Activated CD8-positive, alpha-beta memory T cell treated with anti-CD3 and anti-CD28 coated beads, Interleukin-2, amount 50 U/mL, for 24 hours (primary cell): ENCODE data around the gene ZNF385B.

ENCODE experiments used
- DNase-seq: peaks from one replicate; pipeline ENCODE4 v3.0.0-alpha.2; 2020; ENCODE audit errors: extremely low read depth

ZNF385B gene

GRCh38 chr2:179440642-179441251 lies 420.7 kb downstream of the ZNF385B start:
- DNase-seq: no peak

GRCh38 chr2:179438654-179439053 lies 422.8 kb downstream of the ZNF385B start:
- DNase-seq: no peak

- no peak for DNase-seq
Observed at GRCh38 chr2:179437430-179437829, 424.0 kb downstream of the ZNF385B start.

- DNase-seq: no peak
Observed at GRCh38 chr2:179435566-179435965, 425.8 kb downstream of the ZNF385B start.

GRCh38 chr2:179435000-179435399 lies 426.4 kb downstream of the ZNF385B start:
- DNase-seq: no peak

GRCh38 chr2:179434357-179434756 lies 427.1 kb downstream of the ZNF385B start:
- DNase-seq: no peak

- no peak for DNase-seq
Observed at GRCh38 chr2:179432751-179433150, 428.7 kb downstream of the ZNF385B start.

- no peak for DNase-seq
Observed at GRCh38 chr2:179429597-179429996, 431.8 kb downstream of the ZNF385B start.

GRCh38 chr2:179429060-179429471 lies 432.3 kb downstream of the ZNF385B start:
- no peak for DNase-seq

- no peak for DNase-seq
Observed at GRCh38 chr2:179428649-179429048, 432.8 kb downstream of the ZNF385B start.

- no peak for DNase-seq
Observed at GRCh38 chr2:179427065-179427464, 434.3 kb downstream of the ZNF385B start.

- DNase-seq: no peak
Observed at GRCh38 chr2:179424571-179424970, 436.8 kb downstream of the ZNF385B start.

GRCh38 chr2:179422037-179422643 lies 439.3 kb downstream of the ZNF385B start:
- peak; percentile 8 for DNase-seq

- no peak for DNase-seq
Observed at GRCh38 chr2:179417436-179417949, 443.9 kb downstream of the ZNF385B start.

GRCh38 chr2:179412112-179412511 lies 449.3 kb downstream of the ZNF385B start:
- DNase-seq: no peak

GRCh38 chr2:179410552-179411356 lies 450.7 kb downstream of the ZNF385B start:
- no peak for DNase-seq

GRCh38 chr2:179403624-179404023 lies 457.8 kb downstream of the ZNF385B start:
- no peak for DNase-seq

GRCh38 chr2:179393481-179393880 lies 467.9 kb downstream of the ZNF385B start:
- no peak for DNase-seq
